Smooth muscle cell (in vitro differentiated cells): ENCODE measurements around the gene LAMTOR1. TPM values are rescaled to one million over a fixed set of nuclear protein-coding genes. Genes with fewer than 3 reads are reported as not detected.

Experiments used
- DNase-seq: peaks from one replicate; lab custom pipeline; 2025; ENCODE audit not compliant: unreplicated experiment; lab: John Stamatoyannopoulos, UW
- H2AFZ ChIP-seq: fragments of 200-600 bp; sonication (generic); 2 replicates; pipeline ENCODE4 v1.6.0; 2016; ENCODE audit warnings: antibody characterized with exemption, low read depth, mild to moderate bottlenecking
- H3F3A ChIP-seq: fragments of 200-600 bp; sonication (generic); 2 replicates; pipeline ENCODE4 v1.6.0; 2017; ENCODE audit warnings: antibody characterized with exemption, low read depth
- H3K27ac ChIP-seq: fragments of 200-600 bp; sonication (generic); 2 replicates; pipeline ENCODE4 v1.5.1; 2016; ENCODE audit warnings: low read depth, mild to moderate bottlenecking
- H3K27me3 ChIP-seq: fragments of 200-600 bp; sonication (generic); 2 replicates; pipeline ENCODE4 v1.6.1; 2016; ENCODE audit warnings: low read depth, mild to moderate bottlenecking
- H3K36me3 ChIP-seq: fragments of 200-600 bp; sonication (generic); 2 replicates; pipeline ENCODE4 v1.5.1; 2016; ENCODE audit warnings: low read depth
- H3K4me1 ChIP-seq: fragments of 200-600 bp; sonication (generic); 2 replicates; pipeline ENCODE4 v1.5.1; 2016; ENCODE audit warnings: low read depth
- H3K4me2 ChIP-seq: fragments of 200-600 bp; sonication (generic); 2 replicates; pipeline ENCODE4 v1.6.0; 2016; ENCODE audit warnings: mild to moderate bottlenecking
- H3K4me3 ChIP-seq: fragments of 200-600 bp; sonication (generic); 2 replicates; pipeline ENCODE4 v1.5.1; 2016; ENCODE audit warnings: mild to moderate bottlenecking
- H3K79me2 ChIP-seq: fragments of 200-600 bp; sonication (generic); 2 replicates; pipeline ENCODE4 v1.6.0; 2016; ENCODE audit warnings: low read depth, mild to moderate bottlenecking
- H3K9ac ChIP-seq: fragments of 200-600 bp; sonication (generic); 2 replicates; pipeline ENCODE4 v1.6.0; 2016; ENCODE audit warnings: low read depth
- H3K9me3 ChIP-seq: fragments of 200-600 bp; sonication (generic); replicated peaks from 2 replicates; pipeline ENCODE4 v1.5.1; 2016; ENCODE audit warnings: low read depth
- H4K20me1 ChIP-seq: fragments of 200-600 bp; sonication (generic); 2 replicates; pipeline ENCODE4 v1.6.0; 2016; ENCODE audit warnings: low read depth
- CTCF ChIP-seq: fragments of 200-600 bp; sonication (generic); IDR thresholded peaks from 2 replicates; pipeline ENCODE4 v1.5.1; 2017; ENCODE audit warnings: borderline replicate concordance, mild to moderate bottlenecking, antibody characterized with exemption; ENCODE audit not compliant: insufficient read depth, poor library complexity, severe bottlenecking
- WGBS: methylation state at CpG from one replicate; pipeline ENCODE4 v1.1.7; 2016; ENCODE audit warnings: low lambda C conversion rate; 5-methylcytosine and 5-hydroxymethylcytosine counted together
- polyA plus RNA-seq: library from polyadenylated mRNA; unstranded; fragments of >200 nt; fragmentation: Nextera tagmentation; extraction: Ambion mirVana; gene quantifications from 2 replicates; pipeline ENCODE4 v1.2.1, GENCODE V29; 2016
- total RNA-seq: library from RNA; depleted of rRNA; stranded (reverse); fragments of >200 nt; gene quantifications from 2 replicates; pipeline ENCODE4 v1.2.3, GENCODE V29; 2014

LAMTOR1 gene
- total and polyA plus RNA-seq, 2 experiments from 2014 or later: 74.1 to 148 TPM

- H3K79me2 ChIP-seq: peaks cover 65% of the 10 kb centered on the region
- no peaks in the 10 kb centered on the region for H4K20me1 ChIP-seq
- peak overlapping the region; percentile 53 for H3K9ac ChIP-seq
- H3K4me3 ChIP-seq: no peak overlapping the region
- H3K27me3 ChIP-seq: no peaks in the 10 kb centered on the region
- peaks cover 60% of the 10 kb centered on the region for H3K4me1 ChIP-seq
- H3K27ac ChIP-seq: peak overlapping the region; percentile 99
- DNase-seq: no peak
- H3K9me3 ChIP-seq: no peaks in the 10 kb centered on the region
- peak overlapping the region; percentile 76 for H3K4me2 ChIP-seq
- H3K36me3 ChIP-seq: no peaks in the 10 kb centered on the region
- 25% methylated on average over 3 of the region's 3 CpGs for WGBS
- no peak for TF ChIP-seq CTCF
- peaks cover 42% of the 10 kb centered on the region for H3F3A ChIP-seq
- H2AFZ ChIP-seq: no peak overlapping the region
Measured at GRCh38 chr11:72072348-72072747, 30.7 kb downstream of the LAMTOR1 start.

GRCh38 chr11:72070491-72070890, 32.6 kb downstream of the LAMTOR1 start:
- 92% methylated on average over 7 of the region's 7 CpGs for WGBS
- peaks cover 35% of the 10 kb centered on the region for H3F3A ChIP-seq
- H3K4me1 ChIP-seq: peaks cover 64% of the 10 kb centered on the region
- no peaks in the 10 kb centered on the region for H4K20me1 ChIP-seq
- DNase-seq: no peak
- peaks cover 66% of the 10 kb centered on the region for H3K79me2 ChIP-seq
- peak overlapping the region; percentile 99 for H3K27ac ChIP-seq
- H3K4me3 ChIP-seq: no peak overlapping the region
- no peak for TF ChIP-seq CTCF
- H3K9me3 ChIP-seq: no peaks in the 10 kb centered on the region
- peak overlapping the region; percentile 81 for H3K4me2 ChIP-seq
- no peaks in the 10 kb centered on the region for H3K36me3 ChIP-seq
- no peak overlapping the region for H2AFZ ChIP-seq
- no peaks in the 10 kb centered on the region for H3K27me3 ChIP-seq
- peak overlapping the region; percentile 45 for H3K9ac ChIP-seq

- peaks cover 66% of the 10 kb centered on the region for H3K79me2 ChIP-seq
- TF ChIP-seq CTCF: no peak
- peak; percentile 34 for DNase-seq
- 0% methylated on average over 2 of the region's 2 CpGs for whole genome bisulfite sequencing
- no peaks in the 10 kb centered on the region for H4K20me1 ChIP-seq
- H3K27me3 ChIP-seq: no peaks in the 10 kb centered on the region
- H3K4me1 ChIP-seq: peaks cover 60% of the 10 kb centered on the region
- no peak overlapping the region for H2AFZ ChIP-seq
- H3K27ac ChIP-seq: peak overlapping the region; percentile 99
- no peaks in the 10 kb centered on the region for H3K9me3 ChIP-seq
- peak overlapping the region; percentile 92 for H3K9ac ChIP-seq
- H3K36me3 ChIP-seq: no peaks in the 10 kb centered on the region
- peak overlapping the region; percentile 81 for H3K4me2 ChIP-seq
- H3F3A ChIP-seq: peaks cover 30% of the 10 kb centered on the region
- H3K4me3 ChIP-seq: no peak overlapping the region
Measured at GRCh38 chr11:72069787-72070251, 33.3 kb downstream of the LAMTOR1 start.

- Histone ChIP-seq H3K4me2 (peak overlapping the region; percentile 81), H3K79me2 (peaks cover 66% of the 10 kb centered on the region), H3K27me3 (no peaks in the 10 kb centered on the region), H3F3A (peaks cover 30% of the 10 kb centered on the region), H3K36me3 (no peaks in the 10 kb centered on the region), H4K20me1 (no peaks in the 10 kb centered on the region), H2AFZ (no peak overlapping the region), H3K9ac (peak overlapping the region; percentile 92), H3K9me3 (no peaks in the 10 kb centered on the region), H3K4me1 (peaks cover 60% of the 10 kb centered on the region), H3K4me3 (no peak overlapping the region), H3K27ac (peak overlapping the region; percentile 99)
- TF ChIP-seq CTCF: no peak
- no peak for DNase-seq
Measured at GRCh38 chr11:72069200-72069599, 33.9 kb downstream of the LAMTOR1 start.
